Activated CD4-positive, alpha-beta T cell treated with anti-CD3 and anti-CD28 coated beads for 36 hours (primary cell): Measurements from ENCODE around the gene VPS8. TPM values are rescaled to one million over a fixed set of nuclear protein-coding genes. Genes with fewer than 3 reads are reported as not detected.

Source experiments
- total RNA-seq, 2 experiments: library from RNA; stranded (reverse); gene quantifications; one replicate each; pipeline ENCODE4 v1.2.3, GENCODE V29; 2021

Gene VPS8
- total RNA-seq, 2 experiments from 2014 or later: 24.7 to 33.9 TPM

Other genes starting within 250 kb of the VPS8 start
- gene MAGEF1, start 100.1 kb upstream of the VPS8 start, total RNA-seq: 10 to 100 TPM; 13.6 to 14.3 TPM